ENCODE measurements around the gene TBCD.
"Not testable (repeated sequence)": the region's sequence is repeated elsewhere in the genome, so short reads cannot be mapped to it uniquely, and the experiment has no call there.

TBCD gene

DNA sequence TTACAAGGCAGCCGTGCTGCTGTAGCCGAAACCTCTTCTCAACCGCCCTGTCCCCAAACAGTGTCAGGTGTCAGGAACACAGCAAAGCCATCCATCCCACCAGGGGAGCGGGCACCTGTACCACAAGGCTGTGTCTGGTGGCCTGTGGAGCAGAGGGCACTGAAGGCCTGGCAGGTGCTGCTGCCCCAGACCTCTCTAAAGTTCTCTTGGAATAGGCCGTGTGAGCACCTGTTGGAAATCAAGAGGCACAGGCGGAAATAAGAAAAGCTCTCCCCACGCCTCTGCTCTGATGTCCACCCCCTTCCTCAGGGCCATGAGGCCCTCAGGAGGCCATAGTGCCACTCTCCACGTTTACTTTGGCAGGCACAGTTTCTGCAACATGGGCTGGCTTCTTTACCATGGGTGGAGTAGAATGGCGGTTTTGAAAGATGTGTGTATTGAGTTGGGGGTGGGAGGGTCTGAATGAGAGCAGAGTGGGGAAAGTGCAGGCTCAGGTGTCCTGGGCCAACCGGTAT is 187.8 kb downstream of the TBCD start:
- no peak for DNase-seq (ENCODE audit: low spot score)

DNA sequence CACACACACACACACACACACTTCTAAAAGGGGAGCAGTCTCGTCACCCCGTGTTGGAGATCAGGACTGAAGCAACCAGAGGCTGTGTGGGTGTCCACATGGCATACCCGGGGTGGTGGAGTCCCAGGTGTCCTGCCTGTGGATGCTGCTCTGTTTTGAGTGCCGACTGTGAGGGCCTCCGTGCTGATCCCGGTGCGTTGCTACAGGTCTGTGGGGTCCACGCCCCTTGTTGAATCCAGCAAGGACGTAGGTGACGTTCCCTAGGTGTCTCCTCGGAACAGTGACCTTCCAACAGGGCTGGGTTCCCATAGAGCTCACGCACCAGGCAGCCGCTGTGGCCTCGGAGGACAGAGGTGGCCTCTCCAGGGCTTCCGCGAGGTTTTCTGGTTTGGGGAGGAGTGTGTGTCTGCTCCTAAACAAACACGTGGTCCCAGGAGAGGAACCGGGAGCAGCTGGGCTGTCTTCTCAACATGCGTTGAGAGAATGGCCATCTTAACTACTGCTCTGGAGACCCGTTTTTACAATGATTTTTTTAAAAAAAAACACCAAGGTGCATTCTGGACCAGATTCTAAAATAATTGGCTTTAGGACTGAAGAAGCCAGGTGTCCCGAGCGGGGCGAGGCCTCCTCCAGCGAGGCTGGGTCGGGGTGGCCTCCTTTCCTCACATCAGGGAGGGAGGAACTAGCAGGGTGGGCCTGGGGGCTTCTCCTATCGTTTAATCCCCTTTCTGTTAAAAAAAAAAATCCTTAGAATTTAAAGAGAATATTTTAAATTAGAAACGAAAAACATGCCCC is 188.6 kb downstream of the TBCD start:
- no peak for DNase-seq (ENCODE audit: low spot score)

DNA sequence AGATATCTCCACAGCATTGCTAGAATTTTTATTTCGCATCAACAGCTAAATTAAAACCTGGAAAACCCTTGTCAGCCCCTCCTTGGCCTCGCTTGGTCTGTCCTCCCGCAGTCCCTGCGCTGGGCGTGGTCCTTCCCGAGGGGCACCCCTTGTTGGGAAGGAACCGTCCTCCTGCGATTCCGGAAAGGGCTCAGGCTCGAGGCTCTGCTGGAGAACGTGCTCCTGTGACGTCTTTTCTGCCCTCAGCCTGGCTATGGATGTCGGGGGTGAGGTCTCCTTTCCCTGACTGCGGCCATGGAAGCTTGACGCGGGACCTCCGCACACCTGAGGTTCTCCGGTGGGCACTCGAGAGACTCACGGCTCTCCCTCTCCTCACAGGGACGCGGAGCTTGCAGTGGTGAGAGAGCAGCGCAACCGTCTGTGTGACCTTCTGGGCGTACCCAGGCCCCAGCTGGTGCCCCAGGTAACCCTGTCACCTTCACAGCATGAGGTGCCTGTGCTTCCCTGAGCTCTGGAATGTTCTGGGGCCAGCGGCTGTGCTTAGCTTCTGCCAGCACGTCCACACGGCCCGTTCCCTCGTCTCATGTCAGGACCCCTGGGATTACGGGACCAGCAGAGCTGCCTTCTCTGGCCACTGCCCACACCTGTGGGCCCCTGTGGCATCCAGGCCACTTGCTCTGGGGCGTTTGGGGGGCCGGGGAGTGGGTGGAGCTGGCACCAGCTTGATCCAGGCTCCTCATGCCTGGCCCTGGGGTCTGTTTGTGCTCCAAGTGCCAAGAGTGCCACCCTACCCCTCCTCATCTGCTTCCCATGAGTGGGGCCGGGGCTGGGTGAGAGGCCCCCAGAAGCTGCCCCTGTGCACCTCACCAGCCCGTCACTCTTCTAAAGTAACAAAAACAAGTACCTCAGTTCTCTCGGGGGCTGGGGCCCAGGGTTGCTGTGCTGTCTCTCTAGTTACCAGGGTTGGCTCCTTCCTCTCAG is 189.4 kb downstream of the TBCD start:
- DNase-seq (ENCODE audit: low spot score): no peak

DNA sequence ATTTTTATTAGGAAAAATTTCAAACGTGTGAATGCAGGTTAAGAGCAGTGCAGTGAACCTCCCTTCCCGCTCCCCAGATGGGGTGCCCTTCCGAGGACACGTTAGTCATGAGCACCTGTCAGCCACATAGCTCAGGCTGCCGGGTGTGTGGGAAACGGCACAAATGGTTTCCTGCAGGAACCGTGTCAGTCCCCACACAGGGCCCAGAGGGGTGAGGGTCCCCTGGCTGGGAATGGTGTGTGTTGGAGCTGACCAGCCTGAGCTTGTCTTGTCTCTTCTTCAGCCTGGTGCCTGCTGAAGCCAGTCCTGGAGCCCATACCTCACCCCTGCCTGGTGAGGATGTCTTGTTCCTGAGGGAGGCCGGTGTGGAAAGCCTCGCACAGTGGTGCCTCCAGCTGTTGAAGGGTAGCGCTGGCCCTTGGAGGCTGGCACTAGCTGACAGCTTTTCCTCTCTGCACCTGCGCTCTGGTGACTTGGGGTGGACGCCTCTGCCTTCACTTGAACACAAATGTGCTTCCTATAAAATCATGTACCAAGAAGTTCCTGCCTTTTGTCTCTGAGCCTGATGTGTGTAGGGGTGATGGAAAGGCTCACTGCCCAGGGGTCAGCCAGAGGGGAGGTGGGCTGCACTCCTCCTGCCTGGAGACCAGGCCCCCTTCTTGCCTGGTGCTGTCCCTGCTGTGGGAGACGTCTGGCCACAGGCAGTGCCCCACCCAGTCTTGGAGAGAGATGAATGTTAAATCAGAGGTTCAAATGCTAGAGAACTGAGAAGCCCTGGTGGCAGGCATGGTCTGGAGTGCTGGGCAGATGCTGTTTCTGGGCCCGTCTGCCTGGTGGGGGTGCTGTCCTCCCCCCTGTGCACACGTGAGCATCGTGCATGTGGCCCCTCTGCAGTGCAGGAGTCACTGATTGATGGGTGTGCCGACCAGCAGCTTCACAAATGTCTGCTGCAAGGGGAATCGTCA is 190.6 kb downstream of the TBCD start:
- DNase-seq (ENCODE audit: low spot score): no peak

DNA sequence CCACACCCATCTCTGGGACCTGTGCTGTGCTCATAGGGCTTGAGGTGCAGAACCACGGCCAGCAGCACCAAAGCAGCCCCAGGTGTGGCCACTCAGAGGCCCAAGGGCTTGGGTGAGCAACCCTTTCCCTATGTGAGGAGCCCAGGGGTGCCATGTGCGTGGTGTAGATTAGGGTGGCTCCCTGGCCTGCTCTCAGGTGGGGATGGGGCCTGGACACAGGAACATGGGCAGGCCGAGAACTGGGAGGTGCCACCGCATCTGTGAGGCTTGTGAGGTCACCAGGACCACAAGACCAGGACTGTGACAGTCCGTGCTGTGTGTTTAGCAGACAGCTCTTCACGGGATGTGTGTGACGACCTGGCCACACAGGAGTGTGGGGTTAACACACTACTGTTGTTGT is 191.5 kb downstream of the TBCD start:
- no peak for DNase-seq (ENCODE audit: low spot score)

DNA sequence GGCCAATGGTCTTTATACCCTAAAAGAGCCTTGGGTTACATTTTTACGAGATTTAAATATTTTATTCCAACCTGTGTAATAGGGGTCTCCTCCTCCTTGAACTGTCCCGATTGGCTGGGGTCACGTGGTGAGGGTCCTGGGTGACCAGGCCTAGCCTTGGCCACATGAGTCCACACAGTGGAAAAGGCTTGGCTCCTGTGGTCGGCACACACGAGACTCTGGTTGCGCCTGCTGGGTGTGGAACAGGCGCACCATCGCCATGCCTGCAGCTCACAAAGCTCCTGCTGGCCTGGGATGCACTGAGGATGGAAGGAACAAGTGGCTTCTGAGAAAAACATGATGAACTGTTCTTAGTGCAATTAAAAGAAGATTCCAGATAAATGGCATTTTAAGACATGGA is 191.9 kb downstream of the TBCD start:
- DNase-seq (ENCODE audit: low spot score): no peak

DNA sequence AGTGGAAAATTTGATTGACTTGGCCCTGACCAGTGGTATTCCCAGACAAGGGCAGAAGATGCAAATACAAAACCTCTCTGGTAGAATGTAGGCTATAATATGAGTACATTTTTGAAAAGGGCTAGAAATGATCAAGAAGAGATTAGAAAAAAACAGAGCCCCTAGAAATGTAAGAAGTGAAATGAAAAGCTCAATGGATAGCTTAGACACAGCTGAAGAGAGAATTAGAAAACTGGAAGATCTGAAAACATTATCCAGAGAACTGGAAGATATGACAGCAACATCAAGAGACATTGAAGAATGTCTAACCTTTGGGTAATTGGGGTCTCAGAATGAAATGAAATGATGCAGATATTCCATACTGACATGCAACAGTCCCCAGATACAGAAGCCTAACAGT is 193.1 kb downstream of the TBCD start:
- DNase-seq (ENCODE audit: low spot score): no peak

DNA sequence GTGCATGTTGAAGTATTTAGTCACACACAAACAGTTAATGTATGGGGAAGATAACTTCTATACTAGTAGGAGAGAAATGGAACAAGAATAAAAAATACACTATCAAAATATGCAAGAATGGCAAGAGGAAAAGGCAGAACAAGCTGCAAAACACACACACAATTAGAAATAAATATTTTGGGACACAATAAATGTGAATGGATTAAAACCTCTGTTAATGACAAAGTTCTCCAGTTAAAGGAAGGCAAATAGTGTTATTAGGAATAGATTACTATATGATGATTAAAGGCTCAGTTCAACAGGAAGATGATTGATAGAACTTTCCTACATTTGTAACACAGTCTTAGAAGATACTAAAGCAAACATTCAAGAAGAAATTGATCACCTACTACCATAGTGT is 194.2 kb downstream of the TBCD start:
- no peak for DNase-seq (ENCODE audit: low spot score)

DNA sequence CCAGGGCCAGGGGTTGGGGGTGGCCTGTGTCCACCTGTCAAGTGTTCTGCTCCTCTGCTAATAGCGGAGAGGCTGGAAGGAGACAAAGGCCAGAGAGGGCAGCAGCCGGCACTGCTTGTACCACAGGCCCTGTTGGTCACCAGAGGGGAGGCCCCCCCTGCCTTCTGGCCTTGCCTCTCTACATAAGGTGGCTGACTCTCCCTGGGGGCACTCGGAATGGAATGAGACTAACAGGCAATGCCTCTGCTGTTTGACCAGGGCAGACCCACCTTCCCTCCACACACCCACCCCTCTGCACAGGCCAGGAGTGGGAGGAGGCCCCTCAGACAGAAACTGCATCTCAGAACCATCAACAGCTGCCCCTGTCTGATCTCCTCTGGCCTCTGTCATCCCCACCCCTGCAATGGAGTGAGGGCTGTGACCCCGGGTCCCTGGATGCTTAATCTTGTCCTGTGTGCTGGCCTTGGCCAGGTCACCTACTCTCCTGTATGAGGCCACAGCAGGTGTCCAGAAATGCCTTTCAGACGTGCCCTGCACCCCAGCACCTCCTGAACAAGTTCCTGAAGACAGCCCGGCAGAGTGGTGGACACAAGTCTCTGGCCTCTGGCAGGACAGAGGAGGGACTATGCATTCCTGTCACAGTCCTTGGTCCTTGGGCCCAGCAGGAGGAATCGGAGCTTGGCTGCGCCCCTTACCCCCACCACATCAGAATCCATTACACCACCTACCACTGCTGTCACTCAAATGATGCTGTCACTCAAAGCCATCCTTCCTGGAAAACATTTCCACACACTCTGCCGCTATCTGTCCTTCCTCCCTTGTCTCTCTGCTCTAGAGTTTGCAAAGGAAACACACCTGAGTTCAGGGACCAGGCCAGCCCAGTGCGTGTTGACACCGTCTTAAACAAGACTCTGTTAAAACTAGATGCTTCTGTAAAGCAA is 195.5 kb downstream of the TBCD start:
- DNase-seq (ENCODE audit: low spot score): no peak

DNA sequence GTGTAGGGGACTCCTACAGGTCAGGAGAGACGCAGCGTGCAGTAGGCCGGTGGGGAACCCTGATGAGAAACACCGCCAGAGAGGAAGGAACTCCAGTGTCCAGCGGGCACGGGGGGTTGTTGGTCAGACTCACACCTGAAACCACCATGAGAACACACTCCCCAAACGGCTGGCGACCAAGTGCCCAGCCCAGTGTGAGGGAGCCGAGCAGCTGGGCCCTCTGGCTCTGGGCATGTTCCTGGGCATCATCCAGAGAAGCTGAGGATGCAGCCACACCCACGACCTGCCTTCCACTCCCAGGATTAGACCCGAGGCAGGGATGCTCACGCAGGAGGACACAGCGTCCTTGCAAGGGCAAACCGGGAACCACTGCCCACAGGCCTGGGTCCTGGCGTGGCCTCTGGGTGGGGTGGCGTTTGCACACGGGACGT is 196.2 kb downstream of the TBCD start:
- no peak for DNase-seq (ENCODE audit: low spot score)

DNA sequence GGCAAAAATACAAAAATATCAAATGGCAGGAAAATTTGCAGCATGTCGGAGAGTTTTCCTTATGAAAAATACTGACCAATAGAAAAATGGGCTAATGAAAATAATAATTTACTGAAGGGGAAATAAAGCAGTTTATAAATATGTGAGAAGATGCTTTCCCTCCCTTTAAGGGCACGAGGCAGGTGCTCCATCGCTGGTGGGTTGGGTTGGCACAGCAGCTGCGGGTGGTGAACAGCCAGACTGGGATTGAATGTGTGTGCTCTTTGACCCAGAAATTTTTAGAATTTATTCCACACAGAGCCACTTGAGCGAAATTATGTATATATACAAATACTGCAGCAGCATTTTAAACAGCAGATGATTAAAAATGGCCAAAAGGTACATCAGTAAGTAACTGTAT is 197.1 kb downstream of the TBCD start:
- no peak for DNase-seq (ENCODE audit: low spot score)

DNA sequence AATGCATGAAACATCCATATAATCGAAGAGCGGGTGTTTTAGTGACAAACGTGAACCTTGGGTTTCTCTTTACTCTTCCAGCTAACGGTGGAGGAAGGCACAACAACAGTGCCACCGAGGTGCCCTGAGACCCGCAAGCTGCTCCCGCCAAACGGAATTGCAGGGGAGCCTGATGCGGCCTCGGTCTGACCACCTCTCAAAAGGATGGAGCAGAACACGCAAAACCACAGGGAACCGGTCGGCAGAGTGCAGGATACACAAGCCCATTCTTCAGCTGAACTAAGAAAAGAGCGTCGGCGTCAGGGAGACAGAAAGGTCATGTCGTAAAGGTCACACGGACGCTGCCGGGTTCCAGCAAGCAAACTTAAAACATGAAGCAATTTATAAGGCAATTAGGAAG is 197.5 kb downstream of the TBCD start:
- no peak for DNase-seq (ENCODE audit: low spot score)

DNA sequence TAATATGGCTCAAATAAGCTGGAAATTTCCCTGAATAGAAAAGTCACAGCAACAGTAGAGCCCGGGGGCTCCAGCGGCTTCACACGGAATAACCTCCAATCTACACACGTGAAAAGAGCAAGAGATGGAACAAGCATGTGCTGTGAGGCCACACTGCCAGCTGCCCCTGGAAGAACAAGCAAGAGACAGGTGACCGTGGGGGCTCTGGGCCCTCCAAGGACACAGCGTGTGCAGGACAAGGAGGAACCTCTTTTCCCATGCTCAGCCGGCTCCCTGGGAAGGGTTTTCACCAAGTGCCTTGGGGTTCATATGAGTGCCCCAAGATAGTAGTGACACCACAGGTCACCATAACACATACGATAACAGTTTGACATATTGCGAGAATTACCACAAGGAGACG is 198.1 kb downstream of the TBCD start:
- DNase-seq (ENCODE audit: low spot score): no peak

DNA sequence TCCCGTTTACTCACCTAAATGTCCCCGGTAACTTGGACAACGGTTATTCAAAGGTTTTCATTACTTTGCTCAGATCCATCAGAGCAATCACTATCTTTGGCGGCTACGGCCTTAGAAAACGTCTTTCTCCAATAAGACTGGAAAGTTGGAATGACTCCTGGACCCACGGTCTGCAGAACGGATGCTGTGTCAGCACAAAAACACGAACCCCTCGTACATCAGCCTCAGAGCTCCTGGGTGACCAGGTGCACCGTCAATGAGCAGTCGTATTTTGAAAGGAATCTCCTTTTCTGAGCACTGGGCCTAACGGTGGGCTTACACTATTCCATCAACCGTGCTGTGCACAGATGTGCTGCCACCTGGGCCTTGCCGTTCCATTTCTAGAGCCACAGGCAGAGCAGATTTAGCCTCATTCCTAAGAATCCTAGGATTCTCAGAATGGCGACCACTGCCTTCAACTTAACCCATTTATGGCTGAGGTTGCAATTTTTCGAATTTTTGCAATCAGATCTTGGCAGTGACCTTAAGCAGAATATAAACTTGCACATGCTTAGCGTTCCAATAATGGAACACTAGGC is 198.7 kb downstream of the TBCD start:
- no peak for DNase-seq (ENCODE audit: low spot score)

DNA sequence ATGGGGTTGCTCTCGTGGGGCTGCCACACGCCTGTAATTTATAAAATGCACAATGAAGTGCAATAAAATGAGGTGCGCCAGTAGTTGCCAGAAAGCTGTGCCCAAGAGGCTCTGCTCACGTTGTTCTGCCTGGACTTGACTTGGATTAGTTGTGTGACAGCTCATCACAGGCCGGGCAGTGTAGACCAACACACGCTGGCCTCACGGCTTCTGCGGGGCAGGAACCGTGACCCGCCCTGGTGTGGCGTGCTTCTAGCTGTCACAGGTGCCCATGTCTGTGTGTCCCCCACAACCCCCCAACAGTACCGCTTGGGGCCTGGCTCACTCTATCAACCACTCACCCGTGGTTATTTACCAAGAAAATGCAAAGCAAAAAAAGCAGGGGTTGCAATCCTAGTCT is 200.2 kb downstream of the TBCD start:
- DNase-seq (ENCODE audit: low spot score): no peak

DNA sequence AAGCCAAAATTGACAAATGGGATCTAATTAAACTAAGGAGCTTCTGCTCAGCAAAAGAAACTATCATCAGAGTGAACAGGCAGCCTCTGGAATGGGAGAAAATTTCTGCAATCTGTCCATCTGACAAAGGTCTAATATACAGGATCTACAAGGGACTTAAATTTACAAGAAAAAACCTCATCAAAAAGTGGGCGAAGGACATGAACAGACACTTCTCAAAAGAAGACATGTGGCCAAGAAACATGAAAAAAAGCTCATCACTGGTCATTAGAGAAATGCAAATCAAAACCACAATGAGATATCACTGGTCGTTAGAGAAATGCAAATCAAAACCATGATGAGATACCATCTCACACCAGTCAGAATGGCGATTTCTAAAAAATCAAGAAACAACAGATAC is 203.2 kb downstream of the TBCD start:
- not testable (repeated sequence) for DNase-seq (ENCODE audit: low spot score)

DNA sequence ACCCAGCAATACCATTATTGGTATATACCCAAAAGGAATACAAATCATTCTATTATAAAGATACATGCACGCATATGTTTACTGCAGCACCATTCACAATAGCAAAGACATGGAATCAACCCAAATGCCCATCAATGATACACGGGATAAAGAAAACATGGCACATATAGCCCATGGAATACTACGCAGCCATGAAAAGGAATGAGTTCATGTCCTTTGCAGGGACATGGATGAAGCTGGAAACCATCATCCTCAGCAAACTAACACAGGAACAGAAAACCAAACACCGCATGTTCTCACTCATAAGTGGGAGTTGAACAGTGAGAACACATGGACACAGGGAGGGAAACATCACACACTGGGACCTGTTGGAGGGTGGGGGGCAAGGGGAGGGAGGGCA is 203.8 kb downstream of the TBCD start:
- DNase-seq (ENCODE audit: low spot score): not testable (repeated sequence)

DNA sequence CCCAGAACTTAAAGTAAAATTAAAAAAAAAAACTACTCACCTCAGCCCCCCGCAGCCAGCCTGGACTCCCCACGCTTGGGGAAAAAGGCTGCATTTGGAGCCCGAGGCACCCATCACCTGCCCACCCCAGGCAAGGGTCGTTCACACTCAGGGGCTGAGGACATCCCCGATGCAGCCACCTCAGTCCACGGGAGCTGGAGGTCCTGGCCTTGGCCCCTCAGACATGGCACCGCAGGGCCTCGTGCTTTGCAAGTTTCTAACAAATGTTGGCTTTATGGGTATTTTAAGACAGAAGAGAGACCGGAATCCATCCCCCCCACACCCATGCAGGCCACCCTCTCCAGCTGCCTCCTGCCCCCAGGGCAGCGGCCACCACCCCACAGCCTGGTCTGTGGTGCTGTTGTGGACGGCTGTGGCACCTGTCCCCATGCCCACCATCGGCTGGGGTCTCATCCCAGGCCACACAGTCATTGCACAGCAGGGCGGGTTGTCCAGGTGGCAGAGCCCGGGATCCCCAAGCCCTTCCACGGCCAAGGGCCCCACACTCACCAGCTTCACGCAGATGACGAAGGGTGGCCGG is 204.4 kb downstream of the TBCD start:
- no peak for DNase-seq (ENCODE audit: low spot score)

DNA sequence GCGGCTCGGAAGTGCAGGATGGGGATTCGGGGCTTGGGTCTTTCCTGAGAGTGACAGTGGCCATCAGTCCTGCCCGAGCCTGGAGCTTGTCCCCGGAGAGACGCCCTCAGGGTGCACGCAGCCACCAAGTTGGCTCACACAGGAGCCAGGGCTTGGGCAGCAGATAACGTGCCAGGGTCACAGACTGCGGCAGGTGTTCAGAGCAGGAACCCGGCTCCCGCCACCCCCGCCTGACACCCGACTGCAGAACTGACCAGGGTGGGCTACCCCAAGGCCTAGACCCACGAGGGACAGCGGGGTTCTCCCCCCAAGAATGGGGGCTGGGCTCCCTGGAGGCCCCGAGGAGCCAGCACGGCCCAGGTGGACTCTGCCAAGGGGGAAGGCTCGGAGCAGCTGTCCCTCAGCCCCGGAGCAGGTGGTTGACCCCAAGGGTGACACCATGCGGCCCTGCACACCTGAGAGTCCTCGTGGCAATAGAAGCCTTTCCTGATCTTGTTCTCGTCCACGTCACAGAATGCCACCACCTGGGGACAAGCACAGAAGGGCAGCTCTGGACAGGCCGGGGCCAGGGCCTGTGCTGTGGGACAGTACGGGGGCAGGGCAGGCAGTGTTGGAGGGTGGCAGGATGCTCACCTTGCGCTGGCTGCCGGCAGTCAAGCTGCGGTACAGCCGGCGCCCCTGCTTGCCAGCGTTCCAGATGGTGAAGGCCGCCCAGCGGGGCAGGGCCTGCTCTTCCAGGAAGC is 205.0 kb downstream of the TBCD start:
- DNase-seq (ENCODE audit: low spot score): no peak

All from AG20443 (cell line).